ENCODE measurements around the gene TCEA2. TPM values are rescaled to one million over a fixed set of nuclear protein-coding genes. Genes with fewer than 3 reads are reported as not detected.

TCEA2 gene
- total and polyA plus RNA-seq, 2 donors, result 24.6 to 53.2 TPM

GRCh38 chr20:64067733-64068307 lies 4.8 kb downstream of the TCEA2 start:
- DNase-seq (ENCODE audit: low read depth in 6 of 9, low spot score in 9 of 9), result no peak
- H3K27ac ChIP-seq (ENCODE audit: low read depth in 1 of 2, low read length in 1 of 2), result no peak overlapping the region
- H3K4me3 ChIP-seq (ENCODE audit: low read length in 2 of 2), result no peak overlapping the region
- peaks cover 27 to 47% of the 10 kb centered on the region in 2 donors for H3K4me1 ChIP-seq (ENCODE audit: control insufficient read depth in 2 of 2, insufficient read depth in 2 of 2, low read length in 2 of 2)
- no peaks in the 10 kb centered on the region for H3K27me3 ChIP-seq (ENCODE audit: control insufficient read depth in 2 of 2, insufficient read depth in 1 of 2, low read length in 1 of 2)
- WGBS, result 85% methylated on average over 12 of the region's 12 CpGs
- H3K36me3 ChIP-seq (ENCODE audit: control insufficient read depth in 2 of 2, insufficient read depth in 2 of 2, low read length in 1 of 2), result peaks cover 7 to 11% of the 10 kb centered on the region in 2 donors
- H3K9me3 ChIP-seq (ENCODE audit: control insufficient read depth in 2 of 2, insufficient read depth in 1 of 2, low read length in 1 of 2), result peaks cover 0 to 2% of the 10 kb centered on the region in 2 donors

- 70% methylated on average over 12 of the region's 12 CpGs for WGBS
- no peak for DNase-seq (ENCODE audit: low read depth in 6 of 9, low spot score in 9 of 9)
- no peak overlapping the region for H3K27ac ChIP-seq (ENCODE audit: low read depth in 1 of 2, low read length in 1 of 2)
- H3K36me3 ChIP-seq (ENCODE audit: control insufficient read depth in 2 of 2, insufficient read depth in 2 of 2, low read length in 1 of 2), result peaks cover 13 to 19% of the 10 kb centered on the region in 2 donors
- peaks cover 25 to 44% of the 10 kb centered on the region in 2 donors for H3K4me1 ChIP-seq (ENCODE audit: control insufficient read depth in 2 of 2, insufficient read depth in 2 of 2, low read length in 2 of 2)
- H3K4me3 ChIP-seq (ENCODE audit: low read length in 2 of 2), result no peak overlapping the region
- H3K9me3 ChIP-seq (ENCODE audit: control insufficient read depth in 2 of 2, insufficient read depth in 1 of 2, low read length in 1 of 2), result peaks cover 0 to 2% of the 10 kb centered on the region in 2 donors
- no peaks in the 10 kb centered on the region for H3K27me3 ChIP-seq (ENCODE audit: control insufficient read depth in 2 of 2, insufficient read depth in 1 of 2, low read length in 1 of 2)
These were observed 5.6 kb downstream of the TCEA2 start for GRCh38 chr20:64068386-64069208.

- peaks cover 19 to 25% of the 10 kb centered on the region in 2 donors for H3K36me3 ChIP-seq (ENCODE audit: control insufficient read depth in 2 of 2, insufficient read depth in 2 of 2, low read length in 1 of 2)
- WGBS, result 93% methylated on average over 20 of the region's 20 CpGs
- DNase-seq (ENCODE audit: low read depth in 6 of 9, low spot score in 9 of 9), result no peak
- no peak overlapping the region for H3K27ac ChIP-seq (ENCODE audit: low read depth in 1 of 2, low read length in 1 of 2)
- H3K4me1 ChIP-seq (ENCODE audit: control insufficient read depth in 2 of 2, insufficient read depth in 2 of 2, low read length in 2 of 2), result peaks cover 19 to 38% of the 10 kb centered on the region in 2 donors
- no peaks in the 10 kb centered on the region for H3K9me3 ChIP-seq (ENCODE audit: control insufficient read depth in 2 of 2, insufficient read depth in 1 of 2, low read length in 1 of 2)
- H3K4me3 ChIP-seq (ENCODE audit: low read length in 2 of 2), result no peak overlapping the region
- no peaks in the 10 kb centered on the region for H3K27me3 ChIP-seq (ENCODE audit: control insufficient read depth in 2 of 2, insufficient read depth in 1 of 2, low read length in 1 of 2)
These were observed 6.2 kb downstream of the TCEA2 start for GRCh38 chr20:64069209-64069613.

GRCh38 chr20:64069614-64070243 lies 6.7 kb downstream of the TCEA2 start:
- Histone ChIP-seq H3K4me1 (ENCODE audit: control insufficient read depth in 2 of 2, insufficient read depth in 2 of 2, low read length in 2 of 2) (peaks cover 14 to 33% of the 10 kb centered on the region in 2 donors), H3K36me3 (ENCODE audit: control insufficient read depth in 2 of 2, insufficient read depth in 2 of 2, low read length in 1 of 2) (peaks cover 24 to 30% of the 10 kb centered on the region in 2 donors), H3K4me3 (ENCODE audit: low read length in 2 of 2) (no peak overlapping the region), H3K27me3 (ENCODE audit: control insufficient read depth in 2 of 2, insufficient read depth in 1 of 2, low read length in 1 of 2) (no peaks in the 10 kb centered on the region), H3K27ac (ENCODE audit: low read depth in 1 of 2, low read length in 1 of 2) (no peak overlapping the region), H3K9me3 (ENCODE audit: control insufficient read depth in 2 of 2, insufficient read depth in 1 of 2, low read length in 1 of 2) (no peaks in the 10 kb centered on the region)
- DNase-seq (ENCODE audit: low read depth in 6 of 9, low spot score in 9 of 9), result no peak
- 79% methylated on average over 14 of the region's 14 CpGs for WGBS

GRCh38 chr20:64070244-64070993 lies 7.4 kb downstream of the TCEA2 start:
- DNase-seq (ENCODE audit: low read depth in 6 of 9, low spot score in 9 of 9), result no peak
- peaks cover 8 to 26% of the 10 kb centered on the region in 2 donors for H3K4me1 ChIP-seq (ENCODE audit: control insufficient read depth in 2 of 2, insufficient read depth in 2 of 2, low read length in 2 of 2)
- WGBS, result 98% methylated on average over 31 of the region's 31 CpGs
- no peaks in the 10 kb centered on the region for H3K27me3 ChIP-seq (ENCODE audit: control insufficient read depth in 2 of 2, insufficient read depth in 1 of 2, low read length in 1 of 2)
- no peak overlapping the region for H3K4me3 ChIP-seq (ENCODE audit: low read length in 2 of 2)
- H3K27ac ChIP-seq (ENCODE audit: low read depth in 1 of 2, low read length in 1 of 2), result no peak overlapping the region
- peaks cover 31 to 37% of the 10 kb centered on the region in 2 donors for H3K36me3 ChIP-seq (ENCODE audit: control insufficient read depth in 2 of 2, insufficient read depth in 2 of 2, low read length in 1 of 2)
- no peaks in the 10 kb centered on the region for H3K9me3 ChIP-seq (ENCODE audit: control insufficient read depth in 2 of 2, insufficient read depth in 1 of 2, low read length in 1 of 2)

- DNase-seq (ENCODE audit: low read depth in 6 of 9, low spot score in 9 of 9), result no peak
- Histone ChIP-seq H3K4me3 (ENCODE audit: low read length in 2 of 2) (no peak overlapping the region), H3K9me3 (ENCODE audit: control insufficient read depth in 2 of 2, insufficient read depth in 1 of 2, low read length in 1 of 2) (peaks cover 0 to 1% of the 10 kb centered on the region in 2 donors), H3K27me3 (ENCODE audit: control insufficient read depth in 2 of 2, insufficient read depth in 1 of 2, low read length in 1 of 2) (no peaks in the 10 kb centered on the region), H3K36me3 (ENCODE audit: control insufficient read depth in 2 of 2, insufficient read depth in 2 of 2, low read length in 1 of 2) (peaks cover 38 to 39% of the 10 kb centered on the region in 2 donors), H3K27ac (ENCODE audit: low read depth in 1 of 2, low read length in 1 of 2) (no peak overlapping the region), H3K4me1 (ENCODE audit: control insufficient read depth in 2 of 2, insufficient read depth in 2 of 2, low read length in 2 of 2) (peaks cover 3 to 20% of the 10 kb centered on the region in 2 donors)
- 94% methylated on average over 30 of the region's 30 CpGs for WGBS
These were observed 8.6 kb downstream of the TCEA2 start for GRCh38 chr20:64071341-64072332.

- 95% methylated on average over 14 of the region's 14 CpGs for WGBS
- H3K27me3 ChIP-seq (ENCODE audit: control insufficient read depth in 2 of 2, insufficient read depth in 1 of 2, low read length in 1 of 2), result no peaks in the 10 kb centered on the region
- H3K9me3 ChIP-seq (ENCODE audit: control insufficient read depth in 2 of 2, insufficient read depth in 1 of 2, low read length in 1 of 2), result peaks cover 0 to 1% of the 10 kb centered on the region in 2 donors
- H3K36me3 ChIP-seq (ENCODE audit: control insufficient read depth in 2 of 2, insufficient read depth in 2 of 2, low read length in 1 of 2), result peaks cover 38 to 39% of the 10 kb centered on the region in 2 donors
- DNase-seq (ENCODE audit: low read depth in 6 of 9, low spot score in 9 of 9), result no peak
- H3K4me3 ChIP-seq (ENCODE audit: low read length in 2 of 2), result no peak overlapping the region
- H3K27ac ChIP-seq (ENCODE audit: low read depth in 1 of 2, low read length in 1 of 2), result no peak overlapping the region
- peaks cover 11 to 20% of the 10 kb centered on the region in 2 donors for H3K4me1 ChIP-seq (ENCODE audit: control insufficient read depth in 2 of 2, insufficient read depth in 2 of 2, low read length in 2 of 2)
These were observed 9.6 kb downstream of the TCEA2 start for GRCh38 chr20:64072498-64073063.

Data from thymus (tissue), 11 donors.